Skin epidermis (tissue), 12 donors: Measurements from ENCODE around the gene SLFN12.
A peak's percentile ranks its signal among the peaks of the same experiment; 100 is the strongest.
"Not testable (repeated sequence)": the region's sequence is repeated elsewhere in the genome, so short reads cannot be mapped to it uniquely, and the experiment has no call there.

ENCODE experiments used
- H3K27ac ChIP-seq, 21 experiments: fragments of 200-600 bp; sonication (generic) in 11 of 21; one replicate each; pipeline ENCODE4 v1.5.0; 2020; ENCODE audit warnings: mild to moderate bottlenecking in 3 of 21, inconsistent platforms in 2 of 21, moderate library complexity in 2 of 21
- H3K4me3 ChIP-seq, 7 experiments: fragments of 200-600 bp; sonication (generic) in 2 of 7; one replicate each; pipeline ENCODE4 v1.5.0; 2020; ENCODE audit warnings: inconsistent platforms in 2 of 7, mild to moderate bottlenecking in 2 of 7, moderate library complexity in 1 of 7

SLFN12 gene

DNA sequence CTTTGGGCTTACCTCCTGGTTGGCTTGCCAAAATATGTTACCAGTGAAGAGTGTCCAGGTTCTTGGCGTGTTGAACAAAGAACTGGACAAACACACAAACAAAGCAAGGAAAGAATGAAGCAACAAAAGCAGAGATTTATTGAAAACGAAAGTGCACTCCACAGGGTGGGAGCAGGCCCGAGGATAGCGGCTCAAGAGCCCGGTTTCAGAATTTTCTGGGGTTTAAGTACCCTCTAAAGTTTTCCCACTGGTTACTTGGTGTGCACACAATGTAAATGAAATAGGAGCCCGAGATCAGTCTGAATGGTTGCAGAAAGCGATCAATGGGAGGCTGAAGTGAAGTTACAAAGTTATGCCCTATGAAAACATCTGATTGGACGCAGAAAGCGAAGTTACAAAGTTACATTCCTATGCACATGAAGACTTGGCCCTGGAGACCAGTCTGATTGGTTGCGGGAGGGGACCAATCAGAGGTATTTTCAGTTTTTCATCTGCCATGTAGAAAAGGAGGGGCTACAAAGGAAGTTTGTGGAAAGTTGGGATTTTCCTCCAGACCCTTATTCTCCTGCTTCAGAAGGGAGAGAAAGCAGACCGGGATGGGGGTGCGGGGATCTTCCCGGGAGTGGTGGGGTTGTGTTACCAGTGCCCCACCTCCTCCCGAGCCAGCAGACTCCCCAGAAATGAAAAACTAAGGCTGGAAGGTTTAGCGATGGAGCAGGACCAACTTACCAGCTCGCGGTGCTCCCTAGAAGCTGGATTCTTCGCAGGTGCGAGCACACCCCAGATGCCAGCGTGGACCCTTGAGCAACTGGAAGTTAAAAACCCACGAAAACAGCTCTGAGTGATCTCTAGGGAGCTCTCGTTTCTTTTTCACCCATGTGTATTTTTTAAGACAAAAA lies at the start of gene SLFN12:
Gene SLFN12, minus strand, starts transcription at position 325 of the 899 bp plus-strand sequence. CDS start 9,472 bp downstream, outside the sequence.
- Histone ChIP-seq H3K27ac (peak within 1 kb of the TSS; percentile 49 to 96 (median 85)), H3K4me3 (peak within 1 kb of the TSS; percentile 47 to 66 (median 50))

DNA sequence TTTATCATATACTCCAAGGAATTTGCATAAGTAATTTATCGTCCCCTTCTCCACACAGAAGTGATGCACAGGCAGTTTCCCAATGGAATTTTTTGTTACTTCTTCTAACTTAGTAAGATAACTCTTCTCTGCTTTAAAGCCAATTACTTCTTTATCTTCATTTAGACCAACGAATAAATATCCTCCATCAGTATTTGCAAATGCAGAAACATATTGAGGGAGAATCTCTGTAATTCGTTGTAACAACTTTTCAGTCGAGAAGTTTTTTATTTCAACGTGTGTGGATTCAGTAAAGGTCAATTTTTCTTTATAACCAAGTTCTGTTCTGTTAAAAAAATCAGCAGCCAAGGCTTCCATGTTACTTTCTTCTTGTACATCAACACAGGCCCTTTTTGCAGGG lies 47.0 kb upstream of the SLFN12 start:
- H3K27ac ChIP-seq, result no peak overlapping the region

DNA sequence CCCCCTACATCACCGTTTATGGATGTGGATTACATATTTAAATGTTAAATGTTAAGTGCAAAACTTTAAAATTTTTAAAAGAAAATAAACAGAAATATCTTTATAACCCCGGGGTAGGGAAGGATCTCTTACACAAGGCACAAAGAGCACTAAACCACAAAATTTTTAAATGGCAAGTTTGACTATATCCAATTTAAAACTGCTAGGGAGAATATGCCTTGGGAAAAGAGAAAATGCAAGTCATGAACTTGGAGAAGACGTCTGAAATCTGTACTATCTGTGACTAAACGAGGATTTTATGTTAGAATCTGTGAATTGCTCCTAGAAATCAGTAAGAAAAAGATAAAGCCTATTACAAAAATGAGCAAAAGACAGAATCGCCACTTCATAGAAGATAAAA lies 44.9 kb upstream of the SLFN12 start:
- Histone ChIP-seq H3K4me3 (no peak overlapping the region), H3K27ac (no peak overlapping the region)

More for the DNA sequence above, 47.0 kb upstream of the SLFN12 start:
- no peak overlapping the region for H3K4me3 ChIP-seq

DNA sequence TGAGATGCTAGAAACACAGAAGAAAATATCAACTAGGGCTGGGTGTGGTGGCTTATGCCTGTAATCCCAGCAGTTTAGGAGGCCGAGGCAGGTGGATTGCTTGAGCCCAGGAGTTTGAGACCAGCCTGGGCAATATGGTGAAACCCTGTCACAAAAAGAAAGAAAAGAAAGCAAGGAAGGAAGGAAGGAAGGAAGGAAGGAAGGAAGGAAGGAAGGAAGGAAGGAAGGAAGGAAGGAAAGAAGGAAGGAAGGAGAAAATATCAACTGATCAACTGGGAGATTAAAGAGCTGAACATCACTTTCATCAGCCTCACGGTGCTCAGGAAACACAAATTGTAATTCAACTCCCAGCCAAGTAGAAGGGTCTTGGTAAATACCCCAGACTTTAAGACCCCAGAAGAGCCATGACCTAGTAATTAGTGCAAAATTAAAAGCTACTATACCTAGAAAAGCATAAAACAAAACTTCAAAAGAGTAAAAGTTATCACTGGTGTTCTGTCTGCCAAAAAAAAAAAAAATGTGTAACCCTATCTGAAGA lies 44.1 kb upstream of the SLFN12 start:
- Histone ChIP-seq H3K27ac (no peak overlapping the region), H3K4me3 (no peak overlapping the region)

DNA sequence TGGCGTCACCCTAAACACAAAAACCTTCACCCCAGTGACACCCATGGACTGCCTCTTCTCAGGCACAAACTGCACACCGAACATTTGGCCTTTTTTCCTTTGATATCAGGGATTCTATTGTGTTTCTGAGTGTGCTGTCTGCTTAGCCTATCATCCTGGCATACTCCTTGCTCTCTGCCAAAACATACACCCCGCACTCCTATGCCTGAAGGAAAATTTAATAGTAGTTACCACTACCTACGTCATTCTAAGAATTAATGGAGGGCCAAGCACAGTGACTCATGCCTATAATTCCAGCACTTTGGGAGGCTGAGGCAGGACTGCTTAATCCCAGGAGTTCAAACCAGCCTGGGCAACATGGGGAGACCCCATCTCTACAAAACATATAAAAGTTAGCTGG lies 36.2 kb upstream of the SLFN12 start:
- Histone ChIP-seq H3K4me3 (no peak overlapping the region), H3K27ac (no peak overlapping the region)

DNA sequence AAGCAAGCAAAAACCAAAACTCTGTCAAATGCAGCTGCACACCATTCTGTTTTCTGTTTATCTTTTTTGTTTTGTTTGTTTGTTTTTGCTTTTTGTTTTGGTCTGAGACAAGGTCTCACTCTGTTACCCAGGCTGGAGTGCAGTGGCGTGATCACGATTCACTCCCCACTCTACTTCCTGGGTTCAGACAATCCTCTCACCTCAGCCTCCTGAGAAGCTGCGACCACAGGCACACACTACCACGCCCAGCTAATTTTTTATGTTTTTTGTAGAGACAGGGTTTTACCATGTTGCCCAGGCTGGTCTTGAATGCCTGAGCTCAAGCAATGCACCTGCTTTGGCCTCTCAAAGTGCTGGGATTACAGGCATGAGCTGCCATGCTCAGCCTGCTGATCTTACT lies 35.5 kb upstream of the SLFN12 start:
- Histone ChIP-seq H3K4me3 (no peak overlapping the region), H3K27ac (no peak overlapping the region)

DNA sequence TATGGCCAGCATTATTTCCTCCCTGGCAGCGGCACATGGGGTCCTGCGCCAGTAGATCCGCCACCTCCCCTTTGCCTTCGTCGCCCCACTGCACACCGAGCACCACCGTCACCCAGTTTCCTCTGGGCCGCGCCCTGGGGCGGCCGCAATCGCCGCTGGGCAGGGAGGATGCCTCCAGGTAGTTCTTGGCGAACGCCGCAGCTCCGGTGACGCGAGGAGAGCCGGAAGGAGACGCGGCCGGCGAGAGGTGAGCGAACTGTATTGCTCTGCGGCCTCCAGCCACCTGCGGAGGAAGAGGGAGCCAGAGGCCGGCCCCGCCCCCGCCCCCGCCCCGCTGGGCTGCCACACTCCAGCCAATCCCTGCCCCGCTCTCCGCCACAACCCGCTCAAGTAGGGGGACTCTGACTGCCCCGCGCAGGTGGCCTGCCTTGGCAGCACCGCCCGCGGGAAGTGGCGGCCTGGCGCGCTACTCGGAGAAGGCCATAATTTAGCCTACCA lies 28.1 kb upstream of the SLFN12 start:
- Histone ChIP-seq H3K27ac (peak overlapping the region in 3 of 21 experiments; percentile 13 to 49 (median 27)), H3K4me3 (peak overlapping the region in 6 of 7 experiments; percentile 8 to 30 (median 20))

DNA sequence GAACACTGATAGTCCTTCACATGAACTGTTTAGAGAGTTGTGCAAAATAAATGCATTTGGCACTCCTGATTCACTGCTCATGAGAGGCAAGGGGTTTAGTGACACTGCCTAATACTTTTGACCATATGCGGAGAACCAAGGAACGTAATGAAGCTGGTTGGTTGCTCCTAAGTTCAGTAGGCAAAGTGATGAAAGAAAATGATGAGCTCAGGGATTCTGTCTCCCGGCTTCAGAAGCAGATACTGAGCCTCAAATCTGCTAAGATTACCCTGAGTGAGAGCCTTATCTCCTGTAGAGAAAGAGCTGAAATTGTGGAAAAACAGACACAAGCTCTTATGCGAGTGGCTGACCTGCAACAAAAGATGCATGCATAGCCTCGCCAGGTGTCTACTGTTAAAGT lies 21.7 kb upstream of the SLFN12 start:
- not testable (repeated sequence) for H3K27ac ChIP-seq, H3K4me3 ChIP-seq

DNA sequence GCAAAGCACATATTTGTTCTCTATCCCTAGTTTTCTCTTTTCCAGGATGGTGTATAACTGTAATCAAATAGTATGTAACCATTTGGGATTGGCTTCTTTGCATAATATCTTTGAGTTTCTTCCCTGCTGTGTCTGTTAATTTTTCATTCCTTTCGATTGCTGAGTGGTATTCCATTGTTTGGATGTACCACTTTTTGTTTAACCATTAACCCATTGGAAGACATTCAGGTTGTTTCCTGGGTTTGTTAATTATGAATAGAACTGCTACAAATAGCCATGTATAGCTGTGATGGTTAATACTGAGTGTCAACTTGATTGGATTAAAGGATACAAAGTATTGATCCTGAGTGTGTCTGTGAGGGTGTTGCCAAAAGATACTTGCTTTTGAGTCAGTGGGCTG lies 20.9 kb upstream of the SLFN12 start:
- Histone ChIP-seq H3K27ac (no peak overlapping the region), H3K4me3 (no peak overlapping the region)

DNA sequence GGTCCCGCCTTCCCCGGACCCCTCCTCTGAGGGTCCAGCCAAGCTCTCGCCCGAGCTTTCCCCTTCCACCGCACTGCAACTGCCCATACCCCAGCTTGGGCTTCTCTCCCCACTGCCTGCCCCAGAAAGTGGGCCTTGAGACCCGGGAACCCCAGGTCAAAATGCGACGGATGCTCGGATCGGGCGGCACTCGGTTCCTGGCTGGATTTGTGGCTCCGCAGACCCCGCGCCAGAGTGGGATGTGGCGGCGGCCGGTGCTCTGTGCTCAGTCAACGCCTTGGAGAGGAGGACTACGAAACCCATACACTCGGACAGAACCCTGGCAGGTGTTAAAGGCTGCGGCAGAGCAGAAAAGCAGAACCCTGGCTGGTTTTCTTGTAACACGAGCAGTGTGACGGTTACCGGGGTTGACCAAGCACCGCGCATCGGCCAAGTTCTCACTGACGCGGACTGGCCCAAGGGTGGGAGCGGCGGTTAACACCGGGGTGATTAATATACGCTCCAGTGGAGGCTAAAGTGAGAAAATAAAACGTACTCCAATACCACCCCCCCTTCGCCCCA lies 17.2 kb upstream of the SLFN12 start:
- Histone ChIP-seq H3K4me3 (peak overlapping the region in 2 of 7 experiments; percentile 15 to 54), H3K27ac (no peak overlapping the region)

DNA sequence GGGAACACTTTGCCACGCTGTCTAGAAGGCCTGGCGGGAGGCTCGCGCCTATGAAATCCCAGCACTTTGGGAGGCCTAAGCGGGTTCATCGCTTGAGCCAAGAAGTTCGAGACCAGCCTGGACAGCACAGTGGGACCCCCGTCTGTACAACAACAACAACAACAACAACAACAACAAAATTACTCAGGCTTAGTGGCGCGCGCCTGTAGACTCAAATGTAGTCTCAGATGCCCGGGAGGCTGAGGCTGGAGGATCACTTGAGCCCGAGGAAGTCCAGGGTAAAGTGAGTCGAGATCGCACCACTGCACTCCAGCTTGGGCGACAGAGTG lies 16.6 kb upstream of the SLFN12 start:
- peak overlapping the region in 9 of 21 experiments; percentile 27 to 74 (median 37) for H3K27ac ChIP-seq
- H3K4me3 ChIP-seq, result peak overlapping the region; percentile 38 to 55 (median 45)

DNA sequence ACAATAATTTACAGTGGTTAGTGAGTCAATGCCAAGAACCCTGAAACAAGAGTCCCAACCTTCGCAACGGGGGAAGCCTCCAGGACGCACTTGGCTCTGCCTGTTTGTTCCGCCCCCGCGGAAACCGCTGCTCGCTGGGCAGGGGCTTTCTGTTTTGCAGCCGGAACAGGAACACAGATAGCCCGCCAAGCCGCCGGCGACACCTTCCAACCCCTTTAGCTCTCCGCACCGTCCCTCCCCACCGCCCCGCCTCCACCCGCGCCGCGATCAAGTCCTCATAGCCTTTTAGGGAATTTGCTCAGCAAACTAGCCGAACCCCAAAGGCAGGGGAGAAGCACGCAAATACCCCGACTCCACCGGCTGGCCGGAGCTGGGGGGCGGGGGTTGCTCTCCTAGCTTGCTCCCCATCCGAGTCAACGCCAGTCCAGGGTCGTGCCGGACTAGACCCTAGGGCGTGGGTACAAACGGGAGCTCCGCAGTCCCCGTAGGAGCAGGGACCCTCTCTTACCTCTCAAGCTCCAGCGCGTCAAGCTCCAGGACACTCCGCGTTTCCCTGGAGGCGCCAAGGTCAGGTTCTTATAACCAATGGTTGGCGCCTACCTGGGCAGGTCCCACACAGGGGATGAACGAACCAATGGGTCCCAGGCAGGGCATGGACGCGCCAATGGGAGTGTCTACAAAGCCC lies 16.1 kb upstream of the SLFN12 start, which contains the start of gene SLFN13:
Gene SLFN13, minus strand, starts transcription at position 553 of the 685 bp plus-strand sequence. CDS start 3,086 bp downstream, outside the sequence.
- Histone ChIP-seq H3K4me3 (peak within 1 kb of the TSS; percentile 38 to 55 (median 45)), H3K27ac (peak within 1 kb of the TSS in 19 of 21 experiments; percentile 13 to 77 (median 57))

DNA sequence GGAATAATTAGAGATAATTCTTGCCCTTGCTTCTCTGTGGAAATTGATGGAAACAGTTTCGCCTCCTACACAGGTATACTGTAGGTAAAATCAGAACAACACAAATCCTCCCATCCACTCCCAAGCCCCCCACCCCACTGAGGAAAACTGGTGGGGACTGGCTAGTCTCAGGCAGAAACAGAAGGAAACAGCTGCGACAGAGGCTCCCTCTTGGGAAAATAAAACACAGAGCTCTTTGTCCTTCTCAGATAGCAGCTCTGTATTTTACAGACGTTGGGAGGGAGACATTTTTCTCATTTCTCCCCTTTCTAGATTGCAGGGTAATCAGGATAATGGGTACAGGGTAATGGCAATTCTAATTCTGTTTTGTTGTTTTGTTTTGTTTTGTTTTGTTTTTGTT lies 15.2 kb upstream of the SLFN12 start:
- peak overlapping the region in 8 of 21 experiments; percentile 14 to 77 (median 66) for H3K27ac ChIP-seq
- H3K4me3 ChIP-seq, result peak overlapping the region in 3 of 7 experiments; percentile 38 to 55 (median 45)

DNA sequence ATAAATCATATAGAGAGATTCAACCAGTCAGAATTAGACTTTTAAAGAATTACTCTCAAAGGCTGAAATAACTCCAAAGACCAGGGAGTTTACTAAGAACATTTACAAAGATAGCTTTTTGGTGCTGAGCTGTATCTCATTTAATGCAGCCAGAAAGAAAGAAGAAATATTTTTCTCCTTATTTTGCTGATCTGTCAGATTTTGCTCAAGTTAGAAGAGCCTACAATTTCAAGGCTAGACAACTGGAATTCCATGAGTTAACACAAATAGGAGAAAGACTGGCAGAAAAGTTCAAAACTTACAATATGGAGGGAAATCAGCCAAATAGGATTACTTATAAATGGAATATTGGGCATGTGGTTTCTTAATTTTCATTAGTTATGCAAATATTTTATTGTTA lies 6.1 kb upstream of the SLFN12 start:
- H3K27ac ChIP-seq, result no peak overlapping the region
- no peak overlapping the region for H3K4me3 ChIP-seq

DNA sequence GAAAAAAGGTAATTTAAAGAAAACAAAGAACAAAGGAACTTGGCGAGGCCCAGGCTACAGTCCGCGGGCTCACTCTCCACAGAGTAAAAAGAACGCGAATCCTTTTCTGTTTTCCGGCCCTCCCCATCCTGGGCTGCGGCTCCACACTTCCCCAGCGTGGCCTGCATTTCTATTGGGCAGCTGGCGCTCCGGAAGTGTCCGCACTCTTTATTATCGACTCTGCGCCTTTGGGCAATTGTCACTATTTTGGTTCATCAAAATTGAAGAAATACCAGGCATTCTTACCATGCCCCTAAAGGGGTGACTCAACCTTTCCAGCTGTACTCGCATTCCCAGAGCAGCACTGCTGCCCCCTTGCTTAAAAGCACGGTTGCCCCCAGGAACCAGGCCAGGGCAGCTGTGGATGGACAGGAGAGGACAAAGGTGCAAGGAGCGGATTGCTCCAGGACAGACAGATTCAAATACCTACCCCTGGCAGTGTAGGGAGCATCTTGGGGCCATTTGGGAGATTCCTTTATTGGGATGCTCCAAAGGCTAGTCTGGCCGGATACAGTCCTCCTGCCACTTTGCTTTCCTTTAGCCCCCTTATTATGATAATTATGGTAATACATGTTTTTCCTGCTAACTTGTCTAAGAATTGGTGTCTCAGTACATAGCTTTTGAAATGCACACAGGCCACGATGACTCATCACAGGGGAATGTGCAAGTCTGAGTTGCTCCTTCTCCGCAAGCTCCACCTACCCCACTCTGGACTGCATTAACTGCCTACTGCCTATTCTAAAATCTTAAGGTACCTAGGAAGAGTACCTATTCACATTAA lies 985 bp upstream of the SLFN12 start:
- peak overlapping the region; percentile 49 to 96 (median 85) for H3K27ac ChIP-seq

DNA sequence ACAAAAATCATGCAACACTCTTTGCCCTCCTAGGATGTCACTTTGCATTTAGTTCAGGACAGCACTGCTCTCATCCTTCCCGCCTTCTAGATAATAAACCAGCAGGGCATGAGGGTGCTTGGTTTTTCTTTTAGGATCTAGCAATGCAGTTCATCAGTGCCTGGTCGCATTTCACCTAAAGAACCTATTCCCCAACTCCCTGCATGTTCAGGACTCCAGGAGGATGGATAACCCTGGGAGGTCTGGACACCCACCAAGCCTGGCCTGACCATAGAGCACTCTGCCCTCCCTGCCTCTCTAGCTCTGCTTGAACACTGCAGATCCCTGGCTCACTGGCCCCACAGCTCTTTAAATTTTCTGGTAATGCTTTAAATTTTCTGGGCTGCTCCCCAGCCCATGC lies 2.6 kb downstream of the SLFN12 start:
- Histone ChIP-seq H3K4me3 (no peak overlapping the region), H3K27ac (no peak overlapping the region)

More for the DNA sequence above, 985 bp upstream of the SLFN12 start:
- peak overlapping the region; percentile 47 to 66 (median 50) for H3K4me3 ChIP-seq

DNA sequence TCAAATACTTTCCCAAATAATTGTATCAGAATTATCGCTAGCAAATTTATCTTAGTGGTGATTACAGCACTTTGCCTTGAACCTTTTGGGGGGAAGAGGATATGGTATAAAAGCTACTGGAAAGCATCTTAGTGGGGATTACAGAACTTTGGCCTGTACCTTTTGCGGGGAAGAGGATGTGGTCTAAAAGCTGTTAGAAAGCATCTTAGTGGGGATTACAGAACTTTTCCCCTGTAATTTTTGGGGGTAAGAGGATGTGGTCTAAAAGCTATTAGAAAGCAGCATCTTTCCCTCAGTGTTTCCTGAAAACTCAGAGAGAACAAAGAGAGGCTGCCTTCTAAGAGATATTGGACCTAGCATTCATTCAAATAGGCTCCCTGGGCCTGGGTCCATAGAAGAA lies 4.1 kb downstream of the SLFN12 start:
- Histone ChIP-seq H3K4me3 (no peak overlapping the region), H3K27ac (no peak overlapping the region)

DNA sequence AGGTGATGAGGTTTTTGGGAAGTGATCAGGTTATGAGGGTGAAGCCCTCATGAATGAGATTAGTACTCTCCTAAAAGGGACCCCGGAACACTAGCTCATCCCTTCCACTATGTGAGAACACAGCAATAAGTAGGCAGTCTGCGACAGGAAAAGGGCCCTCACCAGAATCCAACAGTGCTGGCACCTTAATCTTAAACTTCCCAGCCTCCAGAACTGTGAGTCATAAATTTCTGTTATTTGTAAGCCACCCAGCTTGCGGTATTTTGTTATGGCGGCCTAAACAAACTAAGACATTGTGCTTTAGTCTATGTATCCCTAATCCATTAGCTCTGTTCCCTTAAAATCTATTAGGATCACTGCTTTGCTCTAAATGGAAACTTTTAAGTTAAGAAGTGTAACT lies 8.5 kb downstream of the SLFN12 start:
- Histone ChIP-seq H3K27ac (no peak overlapping the region), H3K4me3 (no peak overlapping the region)

DNA sequence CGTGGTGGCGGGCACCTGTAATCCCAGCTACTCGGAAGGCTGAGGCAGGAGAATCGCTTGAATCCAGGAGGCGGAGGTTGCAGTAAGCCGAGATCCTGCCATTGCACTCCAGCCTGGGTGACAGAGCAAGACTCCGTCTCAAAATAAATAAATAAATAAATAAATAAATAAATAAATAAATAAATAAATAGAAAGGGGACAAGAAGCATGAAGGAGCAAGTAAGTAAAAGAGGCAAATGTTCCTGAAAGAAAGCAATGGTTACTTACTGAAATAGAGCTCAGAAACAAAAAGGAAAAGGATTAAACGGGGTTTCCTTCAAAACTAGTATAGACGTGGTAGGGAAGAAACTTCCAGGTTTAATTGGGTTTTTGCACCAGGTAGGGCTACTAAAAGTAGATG lies 11.2 kb downstream of the SLFN12 start:
- not testable (repeated sequence) for H3K4me3 ChIP-seq, H3K27ac ChIP-seq
